DLD1 (cell line): Measurements from ENCODE around the gene ZBTB4.
"Not testable (repeated sequence)": the region's sequence is repeated elsewhere in the genome, so short reads cannot be mapped to it uniquely, and the experiment has no call there.

Source experiments
- in situ Hi-C: cut with HindIII; loops from 2 replicates; pipeline ENCODE4 v1.10.0; 2017; ENCODE audit warnings: low sequenced_read_pairs

The ZBTB4 gene

GRCh38 chr17:7493941-7494340 is 14.5 kb upstream of the ZBTB4 start:
- in situ Hi-C loops = no loop called here

DNA sequence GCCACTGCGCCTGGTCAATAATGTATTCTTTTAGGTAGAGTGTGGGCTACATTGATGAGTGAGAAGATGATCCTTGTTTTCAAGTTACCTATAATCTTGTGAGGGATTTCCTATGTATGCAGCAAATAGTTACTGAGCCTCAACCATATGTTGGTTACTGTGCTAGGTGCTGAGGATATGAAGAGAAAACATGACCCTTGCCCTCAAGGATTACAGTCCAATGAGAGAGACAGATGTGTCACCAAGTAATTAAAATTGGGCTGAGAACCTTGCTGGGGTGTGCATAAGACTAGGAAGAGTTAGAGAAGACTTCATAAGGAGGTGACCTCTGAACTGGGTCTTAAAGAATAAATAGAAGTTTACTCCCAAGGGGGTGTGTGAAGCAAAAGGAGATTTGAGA is 12.2 kb upstream of the ZBTB4 start:
- in situ Hi-C loops = no loop called here

DNA sequence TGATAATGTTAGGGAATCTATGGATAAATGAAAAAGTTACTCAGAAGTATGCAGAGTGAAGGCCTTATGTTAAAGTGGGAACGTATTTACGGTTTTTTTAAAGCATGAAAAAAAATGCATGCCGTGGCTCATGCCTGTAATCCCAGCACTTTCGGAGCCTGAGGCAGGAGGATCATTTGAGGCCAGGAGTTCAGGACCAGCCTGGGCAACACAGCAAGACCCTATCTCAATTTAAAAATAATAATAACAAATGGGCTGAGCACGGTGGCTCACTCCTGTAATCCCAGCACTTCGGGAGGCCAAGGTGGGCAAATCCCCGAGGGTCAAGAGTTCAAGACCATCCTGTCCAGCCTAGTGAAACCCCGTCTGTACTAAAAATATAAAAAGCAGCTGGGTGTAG is 10.7 kb upstream of the ZBTB4 start:
- in situ Hi-C loops = no loop called here

DNA sequence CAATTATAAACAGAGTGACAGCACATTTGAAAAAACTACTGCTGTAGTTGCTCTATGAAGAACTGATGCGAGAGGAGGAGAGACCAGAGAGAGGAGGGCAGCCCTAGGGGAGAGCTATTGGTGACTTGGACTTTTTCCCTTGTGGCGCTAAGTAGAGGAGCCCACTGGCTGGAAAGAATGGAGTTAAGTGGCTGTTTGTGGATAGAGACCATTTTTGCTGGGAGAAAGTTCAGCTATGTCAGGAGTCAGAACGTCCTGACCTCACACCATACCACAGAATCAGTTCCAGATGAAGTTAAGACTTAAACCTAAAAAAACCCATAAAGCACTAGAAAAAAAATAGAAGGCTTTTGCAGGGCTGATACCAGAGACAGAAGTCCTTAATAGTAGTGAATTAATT is 6.8 kb upstream of the ZBTB4 start:
- in situ Hi-C loops = no loop called here

DNA sequence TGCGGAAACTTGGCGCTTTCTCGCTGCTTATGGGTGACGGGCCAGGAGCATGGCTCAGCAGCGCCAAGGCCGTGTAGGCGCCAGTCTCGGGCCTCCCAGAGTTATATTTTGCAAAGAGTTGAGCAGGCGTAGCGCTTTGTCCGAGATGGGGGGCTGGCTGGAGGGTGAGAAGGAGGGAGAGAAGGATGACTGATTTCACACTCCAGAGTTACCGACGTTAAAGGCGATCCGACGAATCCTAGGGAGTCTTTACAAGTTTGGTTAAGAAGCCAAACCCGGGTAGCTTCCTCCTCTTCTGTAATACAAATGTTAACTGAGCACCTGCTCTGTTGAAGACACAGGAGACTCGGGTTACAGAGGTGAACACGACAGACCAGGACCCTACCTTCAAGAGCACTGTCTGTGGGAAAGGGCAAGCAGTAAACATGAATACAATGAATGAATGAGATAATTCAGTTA is 5.5 kb upstream of the ZBTB4 start:
- in situ Hi-C loops = no loop called here

DNA sequence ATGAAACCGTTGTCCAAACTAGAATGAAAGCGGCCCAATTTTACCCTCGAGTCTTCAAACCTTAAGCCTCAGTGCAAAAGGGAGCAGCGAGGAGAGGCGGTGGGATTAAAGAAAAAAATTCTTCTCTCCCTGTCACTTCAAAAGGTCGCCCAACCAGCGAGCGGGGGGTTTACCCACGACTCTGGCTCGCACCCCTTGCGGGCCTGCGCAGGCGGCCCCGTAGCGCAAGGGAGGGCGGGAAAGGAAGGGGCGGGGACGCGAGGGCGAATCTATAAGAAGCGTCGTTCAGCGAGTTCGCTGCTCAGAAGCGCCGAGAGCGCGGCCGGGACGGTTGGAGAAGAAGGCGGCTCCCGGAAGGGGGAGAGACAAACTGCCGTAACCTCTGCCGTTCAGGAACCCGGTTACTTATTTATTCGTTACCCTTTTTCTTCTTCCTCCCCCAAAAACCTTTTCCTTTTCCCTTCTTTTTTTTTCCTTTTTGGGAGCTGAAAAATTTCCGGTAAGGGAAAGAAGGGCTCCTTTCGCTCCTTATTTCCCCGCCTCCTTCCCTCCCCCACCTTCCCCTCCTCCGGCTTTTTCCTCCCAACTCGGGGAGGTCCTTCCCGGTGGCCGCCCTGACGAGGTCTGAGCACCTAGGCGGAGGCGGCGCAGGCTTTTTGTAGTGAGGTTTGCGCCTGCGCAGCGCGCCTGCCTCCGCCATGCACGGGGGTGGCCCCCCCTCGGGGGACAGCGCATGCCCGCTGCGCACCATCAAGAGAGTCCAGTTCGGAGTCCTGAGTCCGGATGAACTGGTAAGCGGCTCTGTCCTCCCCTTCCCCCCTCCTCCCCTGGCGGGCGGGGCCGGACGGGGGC is 4.9 kb upstream of the ZBTB4 start, which contains the start of gene POLR2A:
Gene POLR2A (plus strand): TSS at position 300 of the 852 bp plus-strand sequence.
- in situ Hi-C loops = no loop called here

GRCh38 chr17:7483255-7484066 is 4.0 kb upstream of the ZBTB4 start:
- in situ Hi-C loops = no loop called here

GRCh38 chr17:7482742-7483088 is 3.3 kb upstream of the ZBTB4 start:
- in situ Hi-C loops = not testable (repeated sequence)

DNA sequence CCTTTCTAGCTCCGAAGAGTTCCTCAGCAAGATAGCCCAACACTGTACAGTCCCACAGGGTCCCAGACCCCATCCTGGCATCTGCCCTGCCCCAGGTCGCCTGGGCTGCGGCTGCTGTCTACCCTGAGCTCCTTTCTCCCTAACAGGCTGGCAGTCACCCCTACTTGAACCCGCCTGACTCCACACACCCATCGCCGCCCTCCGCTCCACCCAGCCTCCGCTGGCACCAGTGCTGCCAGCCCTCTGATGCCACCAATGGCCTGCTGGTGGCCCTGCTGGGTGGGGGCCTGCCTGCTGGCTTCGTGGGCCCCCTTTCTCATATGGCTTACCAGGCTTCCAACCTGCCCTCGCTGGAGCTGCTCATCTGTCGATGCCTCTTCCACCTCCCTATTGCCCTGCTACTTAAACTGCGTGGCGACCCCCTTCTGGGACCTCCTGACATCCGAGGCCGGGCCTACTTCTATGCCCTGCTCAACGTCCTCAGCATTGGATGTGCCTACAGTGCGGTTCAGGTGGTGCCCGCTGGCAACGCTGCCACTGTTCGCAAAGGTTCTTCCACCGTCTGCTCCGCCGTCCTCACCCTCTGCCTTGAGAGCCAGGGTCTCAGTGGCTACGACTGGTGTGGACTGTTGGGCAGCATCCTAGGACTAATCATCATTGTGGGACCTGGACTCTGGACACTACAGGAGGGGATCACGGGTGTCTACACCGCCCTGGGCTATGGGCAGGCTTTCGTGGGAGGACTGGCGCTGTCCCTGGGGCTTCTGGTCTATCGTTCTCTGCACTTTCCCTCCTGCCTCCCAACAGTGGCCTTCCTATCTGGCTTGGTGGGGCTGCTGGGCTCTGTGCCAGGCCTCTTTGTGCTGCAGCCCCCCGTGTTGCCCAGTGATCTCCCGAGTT is 2.7 kb upstream of the ZBTB4 start:
- in situ Hi-C loops = not testable (repeated sequence)

- in situ Hi-C loops = not testable (repeated sequence)
Measured at GRCh38 chr17:7481275-7481674, 1.8 kb upstream of the ZBTB4 start, which contains the start of gene SLC35G6. TSS of gene SLC35G6 (plus strand) at chr17:7481446. CDS start at chr17:7481517, 71 bp downstream.

DNA sequence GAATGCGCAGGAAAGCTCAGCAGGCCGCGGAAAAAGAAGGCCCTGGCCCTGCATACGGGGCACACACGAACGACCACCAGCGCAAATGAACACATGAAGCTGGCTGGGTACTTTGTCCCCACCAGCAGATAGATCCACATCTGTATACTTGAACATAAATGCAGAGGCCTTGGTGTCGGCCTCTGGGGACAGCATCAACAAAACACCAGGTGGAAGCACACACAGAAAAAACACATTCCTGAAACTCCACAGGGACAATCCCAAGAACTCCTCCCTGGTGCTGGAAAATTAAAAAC is 606 bp upstream of the ZBTB4 start:
- in situ Hi-C loops = no loop called here

DNA sequence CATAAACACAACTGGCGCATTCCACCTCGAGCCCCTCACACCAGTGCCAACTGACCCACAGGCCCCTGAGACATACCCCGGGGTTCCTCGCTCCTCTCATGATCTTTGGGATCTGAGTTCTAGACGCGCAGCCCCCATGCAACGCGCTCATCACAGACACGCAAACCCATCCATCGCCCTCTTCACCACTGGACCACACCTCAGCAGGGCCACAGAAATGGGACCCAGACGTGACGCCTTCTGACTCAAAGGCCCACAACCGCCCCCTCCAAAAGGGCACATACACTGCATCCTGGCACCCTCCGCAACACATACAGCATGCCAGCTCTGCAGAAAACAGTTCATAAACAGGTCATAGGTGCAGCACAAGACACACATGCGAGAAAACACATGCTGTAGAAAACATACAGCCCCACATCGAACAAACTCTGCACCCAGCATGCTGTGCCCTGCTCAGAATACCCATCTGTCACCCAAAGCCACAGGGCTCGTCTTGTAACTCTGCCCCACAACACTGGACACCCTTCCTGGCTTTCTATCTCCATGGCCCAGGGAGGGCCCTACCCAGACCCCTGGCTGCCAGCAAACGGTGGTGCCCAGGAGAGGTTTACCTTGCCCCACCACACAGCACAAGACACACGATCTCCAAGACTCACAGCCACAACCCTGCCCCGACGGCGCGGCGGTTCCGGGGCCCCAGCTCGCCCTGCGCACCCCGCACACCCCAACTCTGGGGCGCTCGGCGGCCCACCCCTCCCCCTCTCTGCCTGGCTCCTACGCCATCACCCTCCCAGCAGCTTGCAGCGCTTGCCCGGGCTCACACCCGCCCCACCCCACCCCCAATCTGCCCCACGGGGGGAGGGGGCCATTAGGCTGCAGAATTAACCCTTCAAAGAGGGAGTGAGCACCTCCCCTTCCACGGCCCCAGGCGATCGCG is 887 bp downstream of the ZBTB4 start:
- in situ Hi-C loops = no loop called here

GRCh38 chr17:7477392-7478275 is 1.8 kb downstream of the ZBTB4 start:
- in situ Hi-C loops = no loop called here

GRCh38 chr17:7476951-7477350 is 2.5 kb downstream of the ZBTB4 start:
- in situ Hi-C loops = no loop called here

- in situ Hi-C loops = no loop called here
Measured at GRCh38 chr17:7476494-7476893, 2.9 kb downstream of the ZBTB4 start.

DNA sequence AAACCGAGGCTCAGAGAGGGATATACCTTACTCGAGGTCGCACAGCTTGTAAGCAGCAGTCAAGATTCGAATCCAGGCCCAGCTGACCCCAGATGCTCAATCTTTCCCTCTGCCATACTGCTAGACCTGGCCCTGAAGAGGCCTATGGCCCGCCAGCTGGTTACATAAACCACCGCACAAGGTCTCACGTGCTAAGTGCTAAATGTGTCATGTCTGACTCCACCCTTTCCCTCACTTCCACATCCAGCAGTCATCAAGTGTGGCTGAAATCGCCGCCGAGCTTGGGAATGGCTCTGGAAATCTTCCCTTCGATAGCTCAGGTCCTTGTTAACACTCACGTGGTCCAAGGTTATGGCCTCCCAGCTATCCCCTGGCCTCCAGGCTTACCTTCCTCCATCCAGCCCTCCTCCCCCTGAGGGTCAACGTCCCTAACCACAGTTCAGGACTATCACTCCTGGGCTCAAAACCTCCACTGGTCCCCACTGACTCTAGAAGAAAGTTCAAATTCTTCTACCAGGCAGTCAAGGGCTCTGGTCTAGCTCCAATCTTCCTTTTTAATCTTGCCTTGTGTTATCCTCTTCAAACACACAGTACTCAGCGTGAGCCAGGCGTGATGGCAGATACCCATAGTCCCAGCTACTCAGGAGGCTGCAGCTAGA is 3.5 kb downstream of the ZBTB4 start:
- in situ Hi-C loops = no loop called here

DNA sequence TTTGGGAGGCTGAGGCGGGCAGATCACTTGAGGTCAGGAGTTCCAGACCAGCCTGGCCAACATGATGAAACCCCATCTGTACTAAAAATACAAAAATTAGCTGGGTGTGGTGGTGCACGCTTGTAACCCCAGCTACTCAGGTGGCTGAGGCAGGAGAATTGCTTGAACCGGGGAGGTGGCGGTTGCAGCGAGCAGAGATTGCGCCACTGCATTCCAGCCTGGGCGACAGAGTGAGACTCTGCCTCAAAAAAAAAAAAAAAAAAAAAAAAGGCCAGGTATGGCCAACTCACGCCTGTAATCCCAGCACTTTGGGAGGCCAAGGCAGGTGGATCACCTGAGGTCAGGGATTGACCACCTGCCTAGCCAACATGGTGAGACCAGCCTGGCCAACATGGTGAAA is 4.7 kb downstream of the ZBTB4 start:
- in situ Hi-C loops = not testable (repeated sequence)

DNA sequence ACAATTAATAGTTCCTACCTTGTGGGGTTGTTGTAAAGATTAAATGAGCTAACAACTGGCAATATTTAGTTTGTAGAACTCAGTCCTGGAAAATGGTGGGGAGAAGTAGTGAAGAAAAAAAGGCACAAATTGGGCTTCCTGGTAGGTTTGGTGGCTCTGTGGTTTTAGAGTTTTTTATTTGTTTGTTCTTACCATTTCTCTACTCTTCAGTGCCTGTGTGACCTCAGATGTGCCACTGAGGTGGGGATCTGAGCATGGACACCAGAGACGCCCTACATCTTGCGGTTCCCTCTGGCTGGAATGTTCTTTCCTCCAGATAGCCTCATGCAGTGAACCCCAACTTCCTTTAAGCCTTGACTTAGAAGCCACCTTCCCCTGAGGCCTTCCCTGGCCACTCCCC is 7.7 kb downstream of the ZBTB4 start:
- in situ Hi-C loops = no loop called here
